SU-DHL-6 (cell line): ENCODE data around the gene LTBP4.

Source experiments
- H2AFZ ChIP-seq: fragments of 200-600 bp; sonication (generic); 2 replicates; pipeline ENCODE4 v1.6.1; 2014; ENCODE audit warnings: low read depth, mild to moderate bottlenecking, moderate library complexity, mixed read lengths, antibody characterized with exemption, low read length; ENCODE audit not compliant: severe bottlenecking
- H3F3A ChIP-seq: fragments of 200-600 bp; shearing (Covaris generic); 2 replicates; pipeline ENCODE4 v1.6.0; 2016; ENCODE audit warnings: antibody characterized with exemption, mild to moderate bottlenecking; ENCODE audit not compliant: insufficient read depth
- H3K27ac ChIP-seq: fragments of 200-600 bp; sonication (generic); 2 replicates; pipeline ENCODE4 v1.5.1; 2016; ENCODE audit warnings: low read depth, mild to moderate bottlenecking, low read length, moderate library complexity, mixed read lengths
- H3K27me3 ChIP-seq: fragments of 200-600 bp; sonication (generic), shearing (Covaris generic); 2 replicates; pipeline ENCODE4 v1.6.0; 2014; ENCODE audit warnings: mild to moderate bottlenecking, low read length
- H3K36me3 ChIP-seq: fragments of 200-600 bp; sonication (generic); 2 replicates; pipeline ENCODE4 v1.6.1; 2014; ENCODE audit warnings: mild to moderate bottlenecking, low read length, mixed read lengths
- H3K4me2 ChIP-seq: fragments of 300-600, 200-600 bp; shearing (Covaris generic), sonication (generic); 2 replicates; pipeline ENCODE4 v1.6.0; 2014; ENCODE audit warnings: low read length, low read depth, mild to moderate bottlenecking; ENCODE audit not compliant: poor library complexity, severe bottlenecking
- H3K4me3 ChIP-seq: fragments of 200-600 bp; sonication (generic); 2 replicates; pipeline ENCODE4 v1.5.1; 2014; ENCODE audit warnings: antibody characterized with exemption, low read length, mild to moderate bottlenecking, mixed read lengths; ENCODE audit not compliant: insufficient read depth, poor library complexity, severe bottlenecking
- H3K79me2 ChIP-seq: fragments of 200-600 bp; sonication (generic); 2 replicates; pipeline ENCODE4 v1.6.1; 2014; ENCODE audit warnings: mild to moderate bottlenecking, low read length, moderate library complexity; ENCODE audit not compliant: insufficient read depth
- H3K9ac ChIP-seq: fragments of 200-600 bp; sonication (generic); 2 replicates; pipeline ENCODE4 v1.7.0; 2014; ENCODE audit warnings: mild to moderate bottlenecking, low read length
- H3K9me2 ChIP-seq: fragments of 200-600 bp; sonication (generic); replicated peaks from 2 replicates; pipeline ENCODE4 v1.6.1; 2014; ENCODE audit warnings: low read length; ENCODE audit not compliant: insufficient read depth
- H3K9me3 ChIP-seq: fragments of 200-600 bp; sonication (generic); 2 replicates; pipeline ENCODE4 v1.6.1; 2014; ENCODE audit warnings: low read length, mixed read lengths; ENCODE audit not compliant: insufficient read depth
- H4K20me1 ChIP-seq: fragments of 200-600 bp; sonication (generic); 2 replicates; pipeline ENCODE4 v1.6.1; 2014; ENCODE audit warnings: low read depth, mild to moderate bottlenecking, antibody characterized with exemption, low read length, moderate library complexity, mixed read lengths
- EZH2phosphoT487 ChIP-seq: fragments of 200-600 bp; sonication (generic), shearing (Covaris generic); conservative IDR thresholded peaks from 2 replicates; pipeline ENCODE4 v1.6.1; 2018; ENCODE audit warnings: mild to moderate bottlenecking, antibody characterized with exemption, low read length, moderate library complexity, mixed read lengths
- TF ChIP-seq, protein P1 (sequence below): fragments of 200-600 bp; sonication (generic); IDR thresholded peaks from one replicate; pipeline ENCODE4 v1.5.1; 2017; ENCODE audit warnings: antibody characterized with exemption, mild to moderate bottlenecking, low read length, moderate library complexity; ENCODE audit not compliant: insufficient read depth, poor library complexity, severe bottlenecking

LTBP4 gene

GRCh38 chr19:40632311-40633036 lies 31.3 kb downstream of the LTBP4 start:
- H3K9me2 ChIP-seq = no peaks in the 10 kb centered on the region

DNA sequence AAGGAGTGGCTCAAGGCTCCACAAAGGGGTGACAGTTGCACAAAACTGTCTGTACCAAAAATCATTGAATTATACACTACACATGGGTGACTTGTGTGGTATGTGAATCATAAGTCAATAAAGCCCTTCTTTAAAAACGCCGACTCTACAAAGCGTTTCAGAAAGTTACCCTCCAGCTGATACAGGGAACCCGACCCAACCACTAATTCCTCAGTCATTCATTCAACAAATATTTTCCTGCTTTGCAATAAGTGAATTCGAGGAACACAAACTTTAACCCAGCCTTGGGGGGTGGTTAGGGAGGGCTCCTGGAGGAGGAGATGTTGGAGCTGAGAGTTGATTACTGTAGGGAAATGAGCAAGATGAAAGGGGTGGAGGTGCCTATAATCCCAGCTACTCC lies 32.0 kb downstream of the LTBP4 start:
- no peak overlapping the region for H3K9ac ChIP-seq
- no peaks in the 10 kb centered on the region for H3K79me2 ChIP-seq
- H3K27ac ChIP-seq = no peak overlapping the region
- TF ChIP-seq, protein P1, sequence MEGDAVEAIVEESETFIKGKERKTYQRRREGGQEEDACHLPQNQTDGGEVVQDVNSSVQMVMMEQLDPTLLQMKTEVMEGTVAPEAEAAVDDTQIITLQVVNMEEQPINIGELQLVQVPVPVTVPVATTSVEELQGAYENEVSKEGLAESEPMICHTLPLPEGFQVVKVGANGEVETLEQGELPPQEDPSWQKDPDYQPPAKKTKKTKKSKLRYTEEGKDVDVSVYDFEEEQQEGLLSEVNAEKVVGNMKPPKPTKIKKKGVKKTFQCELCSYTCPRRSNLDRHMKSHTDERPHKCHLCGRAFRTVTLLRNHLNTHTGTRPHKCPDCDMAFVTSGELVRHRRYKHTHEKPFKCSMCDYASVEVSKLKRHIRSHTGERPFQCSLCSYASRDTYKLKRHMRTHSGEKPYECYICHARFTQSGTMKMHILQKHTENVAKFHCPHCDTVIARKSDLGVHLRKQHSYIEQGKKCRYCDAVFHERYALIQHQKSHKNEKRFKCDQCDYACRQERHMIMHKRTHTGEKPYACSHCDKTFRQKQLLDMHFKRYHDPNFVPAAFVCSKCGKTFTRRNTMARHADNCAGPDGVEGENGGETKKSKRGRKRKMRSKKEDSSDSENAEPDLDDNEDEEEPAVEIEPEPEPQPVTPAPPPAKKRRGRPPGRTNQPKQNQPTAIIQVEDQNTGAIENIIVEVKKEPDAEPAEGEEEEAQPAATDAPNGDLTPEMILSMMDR = no peak
- TF ChIP-seq EZH2phosphoT487 = no peak
- no peak overlapping the region for H2AFZ ChIP-seq
- H3K4me2 ChIP-seq = no peak overlapping the region
- no peaks in the 10 kb centered on the region for H4K20me1 ChIP-seq
- no peaks in the 10 kb centered on the region for H3K9me2 ChIP-seq
- H3K9me3 ChIP-seq = no peaks in the 10 kb centered on the region
- H3K4me3 ChIP-seq = no peak overlapping the region
- H3F3A ChIP-seq = no peaks in the 10 kb centered on the region
- no peaks in the 10 kb centered on the region for H3K27me3 ChIP-seq
- H3K36me3 ChIP-seq = no peaks in the 10 kb centered on the region

More at GRCh38 chr19:40632311-40633036, 31.3 kb downstream of the LTBP4 start:
- H3K4me3 ChIP-seq = no peak overlapping the region
- H3K27ac ChIP-seq = no peak overlapping the region
- TF ChIP-seq EZH2phosphoT487 = no peak
- TF ChIP-seq, protein P1 = no peak
- H3F3A ChIP-seq = no peaks in the 10 kb centered on the region
- H3K27me3 ChIP-seq = no peaks in the 10 kb centered on the region
- H3K4me2 ChIP-seq = no peak overlapping the region
- no peak overlapping the region for H2AFZ ChIP-seq
- H3K79me2 ChIP-seq = no peaks in the 10 kb centered on the region
- H3K9ac ChIP-seq = no peak overlapping the region
- H4K20me1 ChIP-seq = no peaks in the 10 kb centered on the region
- H3K36me3 ChIP-seq = no peaks in the 10 kb centered on the region
- no peaks in the 10 kb centered on the region for H3K9me3 ChIP-seq

DNA sequence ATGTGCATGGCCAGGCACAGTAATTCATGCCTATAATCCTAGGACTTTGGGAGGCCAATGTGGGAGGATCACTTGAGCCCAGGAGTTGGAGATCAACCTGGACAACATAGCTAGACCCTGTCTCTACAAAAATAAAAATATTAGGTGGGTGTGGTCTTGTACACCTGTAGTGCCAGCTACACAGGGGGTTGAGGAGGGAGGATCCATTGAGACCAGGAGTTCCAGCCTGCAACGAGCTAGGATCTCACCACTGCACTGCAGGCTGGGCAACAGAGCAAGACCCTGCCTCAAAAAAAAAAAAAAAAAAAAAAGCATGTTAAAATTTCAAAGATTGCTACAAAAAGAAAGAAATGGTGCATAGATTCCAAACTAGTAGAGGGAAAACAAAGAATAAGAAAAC lies 37.2 kb downstream of the LTBP4 start:
- no peaks in the 10 kb centered on the region for H3K27me3 ChIP-seq
- no peak for TF ChIP-seq EZH2phosphoT487
- TF ChIP-seq, protein P1 = no peak
- no peaks in the 10 kb centered on the region for H3K9me2 ChIP-seq
- H4K20me1 ChIP-seq = no peaks in the 10 kb centered on the region
- H2AFZ ChIP-seq = no peak overlapping the region
- no peak overlapping the region for H3K4me3 ChIP-seq
- H3K36me3 ChIP-seq = no peaks in the 10 kb centered on the region
- H3K4me2 ChIP-seq = no peak overlapping the region
- no peaks in the 10 kb centered on the region for H3K79me2 ChIP-seq
- H3K9ac ChIP-seq = no peak overlapping the region
- no peaks in the 10 kb centered on the region for H3F3A ChIP-seq
- no peaks in the 10 kb centered on the region for H3K9me3 ChIP-seq
- H3K27ac ChIP-seq = no peak overlapping the region
